Osteocyte (in vitro differentiated cells): Measurements from ENCODE around the gene SH2B2. TPM values are rescaled to one million over a fixed set of nuclear protein-coding genes. Genes with fewer than 3 reads are reported as not detected.

Experiments used
- DNase-seq: peaks from one replicate; pipeline ENCODE4 v3.0.0; 2021; ENCODE audit warnings: mixed read lengths; ENCODE audit not compliant: unreplicated experiment; ENCODE audit errors: extremely low spot score
- H3K27ac Mint-ChIP-seq: one replicate; pipeline ENCODE4 v1.8.0; 2021; ENCODE audit warnings: mild to moderate bottlenecking, mixed read lengths; ENCODE audit not compliant: unreplicated experiment
- H3K27me3 Mint-ChIP-seq: one replicate; pipeline ENCODE4 v1.8.0; 2021; ENCODE audit warnings: mixed read lengths; ENCODE audit not compliant: unreplicated experiment
- H3K36me3 Mint-ChIP-seq: one replicate; pipeline ENCODE4 v1.8.0; 2021; ENCODE audit warnings: mixed read lengths; ENCODE audit not compliant: unreplicated experiment
- H3K4me1 Mint-ChIP-seq: one replicate; pipeline ENCODE4 v1.8.0; 2021; ENCODE audit warnings: mixed read lengths; ENCODE audit not compliant: unreplicated experiment
- H3K4me3 Mint-ChIP-seq: one replicate; pipeline ENCODE4 v1.8.0; 2021; ENCODE audit warnings: mild to moderate bottlenecking, moderate library complexity, mixed read lengths; ENCODE audit not compliant: unreplicated experiment
- H3K9me3 Mint-ChIP-seq: one replicate; pipeline ENCODE4 v1.8.0; 2021; ENCODE audit warnings: mixed read lengths; ENCODE audit not compliant: unreplicated experiment
- total RNA-seq: library from RNA; stranded (reverse); gene quantifications from 2 replicates; pipeline ENCODE4 v1.2.1, GENCODE V29; 2021
- TF ChIP-seq, protein P1 (sequence below): fragments of 200-600 bp; sonication (generic); IDR thresholded peaks from 2 replicates; pipeline ENCODE4 v1.5.0; 2021; ENCODE audit warnings: antibody characterized with exemption, mild to moderate bottlenecking, moderate library complexity

The SH2B2 gene
- total RNA-seq, 1 donor from 2014 or later: 8.3 TPM

DNA sequence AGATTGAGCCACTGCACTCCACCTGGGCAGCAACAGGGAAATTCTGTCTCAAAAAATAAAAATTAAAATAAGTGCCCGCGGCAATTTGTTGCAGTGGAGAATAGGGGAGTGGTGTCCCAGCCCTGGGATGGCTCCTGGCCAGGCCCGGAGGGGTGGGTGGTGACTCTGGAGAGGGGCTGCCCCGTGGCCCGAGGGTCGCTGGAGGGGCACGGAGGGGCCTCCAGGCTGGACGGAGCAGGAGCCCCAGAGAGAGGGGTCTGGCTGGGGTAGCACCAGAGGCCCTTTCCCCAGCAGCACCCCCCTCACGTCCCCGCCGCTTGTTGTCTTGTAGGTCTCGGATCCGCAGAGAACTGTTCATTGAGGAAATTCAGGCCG lies 38.6 kb upstream of the SH2B2 start:
- Mint-ChIP-seq H3K27me3 (no peaks in the 10 kb centered on the region), H3K27ac (no peak overlapping the region), H3K4me1 (no peaks in the 10 kb centered on the region), H3K9me3 (no peaks in the 10 kb centered on the region), H3K4me3 (no peak overlapping the region), H3K36me3 (peaks cover 13% of the 10 kb centered on the region)
- DNase-seq: no peak
- TF ChIP-seq, protein P1, sequence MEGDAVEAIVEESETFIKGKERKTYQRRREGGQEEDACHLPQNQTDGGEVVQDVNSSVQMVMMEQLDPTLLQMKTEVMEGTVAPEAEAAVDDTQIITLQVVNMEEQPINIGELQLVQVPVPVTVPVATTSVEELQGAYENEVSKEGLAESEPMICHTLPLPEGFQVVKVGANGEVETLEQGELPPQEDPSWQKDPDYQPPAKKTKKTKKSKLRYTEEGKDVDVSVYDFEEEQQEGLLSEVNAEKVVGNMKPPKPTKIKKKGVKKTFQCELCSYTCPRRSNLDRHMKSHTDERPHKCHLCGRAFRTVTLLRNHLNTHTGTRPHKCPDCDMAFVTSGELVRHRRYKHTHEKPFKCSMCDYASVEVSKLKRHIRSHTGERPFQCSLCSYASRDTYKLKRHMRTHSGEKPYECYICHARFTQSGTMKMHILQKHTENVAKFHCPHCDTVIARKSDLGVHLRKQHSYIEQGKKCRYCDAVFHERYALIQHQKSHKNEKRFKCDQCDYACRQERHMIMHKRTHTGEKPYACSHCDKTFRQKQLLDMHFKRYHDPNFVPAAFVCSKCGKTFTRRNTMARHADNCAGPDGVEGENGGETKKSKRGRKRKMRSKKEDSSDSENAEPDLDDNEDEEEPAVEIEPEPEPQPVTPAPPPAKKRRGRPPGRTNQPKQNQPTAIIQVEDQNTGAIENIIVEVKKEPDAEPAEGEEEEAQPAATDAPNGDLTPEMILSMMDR: no peak

DNA sequence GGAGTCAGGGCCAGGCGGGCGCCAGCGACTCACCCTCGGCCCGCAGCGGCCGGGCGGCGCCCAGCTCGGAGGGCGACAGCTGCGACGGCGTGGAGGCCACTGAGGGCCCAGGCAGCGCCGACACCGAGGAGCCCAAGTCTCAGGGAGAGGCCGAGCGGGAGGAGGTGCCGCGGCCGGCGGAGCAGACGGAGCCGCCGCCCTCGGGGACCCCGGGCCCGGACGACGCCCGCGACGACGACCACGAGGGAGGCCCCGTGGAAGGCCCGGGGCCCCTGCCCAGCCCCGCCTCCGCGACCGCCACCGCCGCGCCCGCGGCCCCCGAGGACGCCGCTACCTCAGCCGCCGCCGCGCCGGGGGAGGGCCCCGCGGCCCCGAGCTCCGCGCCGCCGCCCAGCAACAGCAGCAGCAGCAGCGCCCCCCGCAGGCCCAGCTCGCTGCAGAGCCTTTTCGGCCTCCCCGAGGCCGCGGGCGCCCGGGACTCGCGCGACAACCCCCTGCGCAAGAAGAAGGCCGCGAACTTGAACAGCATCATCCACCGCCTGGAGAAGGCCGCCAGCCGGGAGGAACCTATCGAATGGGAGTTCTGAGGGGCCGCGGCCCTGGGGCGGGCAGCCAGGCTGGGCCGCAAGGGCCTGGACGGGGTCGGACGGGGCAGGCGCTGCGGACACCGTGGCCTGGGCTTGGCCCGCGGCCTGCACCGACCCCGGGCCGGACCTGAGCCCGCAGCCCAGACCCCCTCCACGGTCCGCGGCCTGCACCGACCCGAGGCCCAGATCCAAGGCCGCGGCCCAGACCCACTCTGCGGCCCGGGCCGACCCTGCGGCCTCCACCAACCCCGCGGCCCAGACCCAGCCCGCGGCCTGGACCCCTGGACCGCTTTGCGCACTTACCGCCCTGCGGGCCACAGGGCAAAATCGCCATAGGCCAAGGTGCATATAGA lies 37.9 kb upstream of the SH2B2 start:
- TF ChIP-seq, protein P1: no peak
- no peaks in the 10 kb centered on the region for H3K27me3 Mint-ChIP-seq
- H3K4me1 Mint-ChIP-seq: no peaks in the 10 kb centered on the region
- no peak for DNase-seq
- no peak overlapping the region for H3K4me3 Mint-ChIP-seq
- no peaks in the 10 kb centered on the region for H3K9me3 Mint-ChIP-seq
- H3K36me3 Mint-ChIP-seq: peaks cover 15% of the 10 kb centered on the region
- no peak overlapping the region for H3K27ac Mint-ChIP-seq

DNA sequence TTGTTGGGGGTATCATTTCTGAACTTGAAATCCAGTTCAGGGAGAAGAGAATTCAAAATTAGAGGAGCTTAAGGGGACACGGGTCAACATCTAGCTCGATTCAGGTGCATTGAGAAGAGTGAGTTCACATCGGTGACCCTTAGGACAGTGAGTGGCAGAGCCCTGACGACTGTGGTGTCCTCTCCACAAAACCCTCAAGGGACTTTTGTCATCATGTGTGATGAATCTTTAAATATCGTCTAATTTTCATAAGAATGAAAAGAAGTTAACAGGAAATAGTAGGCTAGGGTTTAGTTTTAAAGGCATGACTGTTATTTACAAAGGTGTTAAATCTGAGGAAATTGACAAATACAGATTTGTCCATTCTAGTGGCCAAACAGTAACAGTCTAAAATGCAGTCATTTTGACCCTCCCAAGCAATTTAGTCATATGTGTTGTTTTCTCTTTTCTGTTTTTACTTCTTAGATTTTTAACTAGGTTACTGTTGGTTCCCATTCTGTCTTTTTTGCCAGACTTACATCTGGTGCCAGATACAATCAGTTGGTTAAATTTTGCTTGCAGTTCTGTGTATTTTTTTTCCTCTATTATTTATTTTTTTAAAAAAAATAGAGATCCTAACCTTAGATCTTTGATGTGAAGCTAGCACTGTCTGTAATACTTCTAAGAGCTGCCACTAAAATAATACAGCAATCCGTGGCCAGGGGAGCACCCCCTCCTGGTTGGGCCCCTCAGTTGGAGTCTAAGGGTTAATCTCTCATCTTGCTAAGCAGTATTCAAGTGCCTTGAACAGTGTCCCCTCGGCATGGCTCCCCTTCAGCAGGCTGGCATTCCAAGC lies 34.9 kb upstream of the SH2B2 start:
- H3K4me1 Mint-ChIP-seq: no peaks in the 10 kb centered on the region
- H3K4me3 Mint-ChIP-seq: no peak overlapping the region
- no peak for DNase-seq
- no peak overlapping the region for H3K27ac Mint-ChIP-seq
- H3K27me3 Mint-ChIP-seq: no peaks in the 10 kb centered on the region
- no peaks in the 10 kb centered on the region for H3K9me3 Mint-ChIP-seq
- TF ChIP-seq, protein P1: no peak
- H3K36me3 Mint-ChIP-seq: peaks cover 18% of the 10 kb centered on the region

DNA sequence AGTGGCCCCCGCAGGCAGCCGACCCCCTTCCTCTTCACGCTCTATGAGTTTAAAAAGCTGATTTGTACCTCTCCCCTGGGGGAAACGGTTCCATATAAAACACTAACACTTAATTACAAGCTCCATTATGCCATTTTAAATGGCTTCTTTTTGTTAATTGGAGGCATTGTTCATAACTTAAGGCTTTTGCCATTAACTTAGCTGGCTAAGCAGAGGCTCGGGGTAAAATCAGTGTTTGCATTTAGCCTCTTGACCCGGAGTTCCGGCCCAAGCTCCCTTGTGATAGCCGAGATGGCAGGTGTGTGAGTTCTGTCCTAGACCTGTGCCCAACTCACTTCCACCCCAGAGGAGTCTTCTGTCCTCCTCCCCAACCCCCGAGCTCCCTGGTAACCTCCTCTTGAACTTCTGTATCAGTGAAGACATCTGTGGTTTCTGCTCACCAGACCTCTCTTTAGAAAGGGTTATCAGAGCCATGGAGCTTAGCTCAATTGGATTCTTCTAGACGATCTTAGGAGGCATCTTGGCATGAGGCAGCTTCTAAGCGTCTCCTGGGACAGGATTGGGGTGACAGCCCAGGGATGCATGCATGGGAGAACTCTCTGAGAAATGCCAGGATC lies 34.2 kb upstream of the SH2B2 start:
- no peak overlapping the region for H3K4me3 Mint-ChIP-seq
- TF ChIP-seq, protein P1: no peak

More for the DNA sequence above, 34.2 kb upstream of the SH2B2 start:
- Mint-ChIP-seq H3K36me3 (peaks cover 17% of the 10 kb centered on the region), H3K27me3 (no peaks in the 10 kb centered on the region), H3K4me1 (no peaks in the 10 kb centered on the region), H3K9me3 (no peaks in the 10 kb centered on the region), H3K27ac (no peak overlapping the region)
- no peak for DNase-seq
